ENCODE measurements around the gene DENND5B. TPM values are rescaled to one million over a fixed set of nuclear protein-coding genes. Genes with fewer than 3 reads are reported as not detected.
A peak's percentile ranks its signal among the peaks of the same experiment; 100 is the strongest.
"Not testable (repeated sequence)": the region's sequence is repeated elsewhere in the genome, so short reads cannot be mapped to it uniquely, and the experiment has no call there.

DENND5B gene
- total RNA-seq, 1 donor from 2014 or later: 22.9 TPM

- DNase-seq (ENCODE audit: low read depth): peak; percentile 94
These were observed 3.7 kb upstream of the DENND5B start for GRCh38 chr12:31594681-31595080.

DNA sequence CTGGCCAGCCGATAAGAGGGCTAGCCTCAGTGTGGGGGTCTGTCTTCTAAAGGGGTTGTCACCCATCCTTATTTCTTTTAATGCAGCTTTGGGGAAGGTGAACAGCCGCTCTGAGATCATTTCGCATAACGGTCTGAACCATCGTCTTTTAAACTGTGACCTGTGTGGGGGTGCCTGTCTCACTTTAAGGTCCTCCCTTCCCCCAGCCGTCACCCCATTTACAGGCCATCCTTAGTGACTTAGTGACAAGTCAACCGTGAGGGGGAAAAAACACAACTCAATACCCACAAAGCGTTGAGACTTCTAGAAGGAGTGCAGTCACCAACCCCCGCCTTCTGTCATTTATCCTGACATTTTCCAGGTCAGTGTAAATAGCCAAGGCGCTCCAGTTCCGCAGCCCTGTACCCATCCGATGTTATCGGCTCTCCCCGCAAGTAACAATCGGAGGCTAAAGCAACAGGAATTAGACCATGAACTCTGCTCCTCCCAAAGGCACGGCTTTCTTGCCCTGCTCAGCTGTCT, 505 bp upstream of the DENND5B start:
- peak; percentile 58 for DNase-seq (ENCODE audit: low read depth)

- DNase-seq (ENCODE audit: low read depth): peak; percentile 80
These were observed 863 bp downstream of the DENND5B start for GRCh38 chr12:31589904-31590641.

DNA sequence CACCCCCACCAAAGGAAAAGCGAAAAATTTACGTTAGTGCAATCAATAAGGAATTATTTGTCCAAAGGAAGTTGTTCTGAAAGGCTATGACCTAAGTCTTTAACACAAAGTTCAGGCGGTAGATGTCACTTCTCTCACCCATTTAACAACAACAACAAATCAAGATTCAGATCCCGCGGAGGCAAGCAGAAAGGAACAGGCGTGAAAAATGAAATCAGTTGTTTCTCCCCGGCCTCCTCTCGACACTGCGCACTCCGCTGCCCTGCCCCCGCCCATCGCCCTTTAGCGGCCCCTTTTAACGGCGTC, 1.4 kb downstream of the DENND5B start:
- no peak for DNase-seq (ENCODE audit: low read depth)

DNA sequence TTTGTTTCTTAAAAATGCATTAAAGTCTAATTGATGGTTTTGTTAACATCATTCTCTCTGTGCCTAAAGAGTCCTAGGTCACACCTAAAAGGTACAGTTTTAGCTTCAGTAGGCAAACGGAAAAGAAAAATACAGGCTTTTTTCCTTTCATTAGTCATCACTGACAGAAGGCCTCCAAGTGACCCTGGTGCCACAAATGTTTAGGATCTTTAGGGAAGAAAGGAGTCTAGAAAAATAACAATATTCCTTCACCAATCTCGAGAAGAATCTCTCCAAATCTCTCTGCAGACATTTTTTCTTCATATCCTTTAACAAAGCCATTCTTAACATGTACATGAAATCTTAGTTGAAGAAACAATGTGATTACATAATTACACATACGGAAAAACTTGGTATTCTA, 2.0 kb downstream of the DENND5B start:
- DNase-seq (ENCODE audit: low read depth): no peak

DNA sequence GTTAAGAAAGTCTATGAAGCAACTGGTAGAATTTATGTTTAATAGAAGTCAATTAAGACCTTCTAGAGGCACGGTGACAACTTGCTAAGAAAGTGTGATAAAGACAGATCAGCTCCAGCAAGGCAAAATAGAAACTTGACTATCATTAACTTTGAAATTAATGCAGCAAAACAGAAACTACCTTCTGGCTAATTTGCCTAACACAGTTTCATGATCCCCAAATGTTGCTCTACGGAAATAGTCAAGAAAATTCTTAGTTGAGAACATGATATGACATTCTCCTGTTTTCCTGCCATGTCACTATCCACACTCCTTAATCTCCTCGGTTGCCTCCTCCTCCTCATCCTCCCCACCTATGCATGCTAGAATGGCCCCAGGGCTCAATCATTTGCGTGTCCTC, 4.2 kb downstream of the DENND5B start:
- no peak for DNase-seq (ENCODE audit: low read depth)

DNA sequence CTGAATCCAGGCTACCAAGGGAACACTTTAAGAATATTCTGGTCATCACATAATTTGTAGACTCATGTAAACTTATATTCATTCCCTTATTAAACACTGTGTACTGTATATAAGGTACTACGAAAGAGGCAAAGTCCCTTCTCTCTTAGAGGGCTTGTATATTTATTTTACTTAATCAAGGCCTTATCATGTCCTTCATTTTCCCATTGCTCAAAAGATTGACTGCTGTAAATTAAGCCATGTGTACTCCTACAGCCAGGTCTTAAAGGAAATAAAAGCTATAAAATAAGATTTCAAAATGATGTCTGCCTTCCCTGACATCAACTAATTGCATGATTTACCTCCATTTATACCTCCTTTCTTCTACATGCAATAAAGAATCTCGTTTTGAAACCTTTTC, 5.0 kb downstream of the DENND5B start:
- no peak for DNase-seq (ENCODE audit: low read depth)

DNA sequence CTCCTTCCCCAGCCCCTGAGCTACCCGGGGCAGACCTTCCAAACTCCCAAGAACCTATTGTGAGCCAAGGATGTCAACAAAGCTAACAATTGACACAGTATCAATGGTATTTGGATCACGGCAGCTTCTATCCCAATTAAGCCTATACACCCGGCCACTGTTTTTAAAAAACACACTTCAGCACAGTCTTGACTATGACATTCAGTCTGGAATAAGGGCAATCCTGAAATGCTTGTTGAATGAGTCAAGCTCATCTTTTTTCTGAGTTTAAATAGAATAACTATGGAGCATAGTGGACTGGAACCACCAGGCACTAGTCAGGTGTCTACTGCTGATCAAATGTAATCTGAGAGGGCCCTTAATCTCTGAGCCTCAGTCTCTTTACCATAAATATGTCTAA, 5.7 kb downstream of the DENND5B start:
- peak; percentile 18 for DNase-seq (ENCODE audit: low read depth)

DNA sequence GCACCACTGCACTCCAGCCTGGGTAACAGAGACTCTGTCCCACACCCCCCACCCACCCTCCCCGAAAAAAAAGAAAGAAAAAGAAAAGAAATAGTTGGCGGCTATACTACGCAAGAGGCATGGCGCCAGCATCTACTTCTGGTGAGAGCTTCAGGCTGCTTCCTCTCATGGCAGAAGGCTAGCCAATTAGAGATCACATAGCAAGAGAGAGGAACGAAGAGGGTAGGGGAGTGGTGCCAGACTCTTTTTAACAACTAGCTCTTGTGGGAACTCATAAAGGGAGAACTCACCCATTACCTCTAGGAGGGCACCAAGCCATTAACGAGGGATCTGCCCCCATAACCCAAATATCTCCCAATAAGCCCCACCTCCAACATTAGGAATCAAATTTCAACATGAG, 6.2 kb downstream of the DENND5B start:
- DNase-seq (ENCODE audit: low read depth): no peak

- DNase-seq (ENCODE audit: low read depth): no peak
These were observed 7.1 kb downstream of the DENND5B start for GRCh38 chr12:31583878-31584277.

DNA sequence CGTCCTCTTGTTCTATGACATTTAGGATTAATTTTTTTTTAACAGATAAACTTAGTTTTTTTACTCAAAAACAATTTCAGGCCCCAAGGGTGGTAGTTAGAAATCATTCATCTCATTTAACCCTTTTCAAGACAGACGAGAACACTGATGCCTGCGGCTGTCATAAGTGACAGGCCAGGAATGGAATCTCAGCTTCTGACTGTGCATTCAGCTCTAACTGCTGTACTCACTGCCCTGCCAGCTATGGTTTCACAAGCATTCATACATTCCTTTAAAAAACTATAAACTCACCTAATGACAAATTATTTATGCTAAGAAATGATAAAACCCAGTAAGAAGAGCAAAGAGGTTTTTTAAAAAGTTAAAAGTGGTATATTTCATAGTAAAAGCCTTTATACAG, 8.8 kb downstream of the DENND5B start:
- DNase-seq (ENCODE audit: low read depth): no peak

GRCh38 chr12:31578632-31579031, 12.3 kb downstream of the DENND5B start:
- peak; percentile 84 for DNase-seq (ENCODE audit: low read depth)

DNA sequence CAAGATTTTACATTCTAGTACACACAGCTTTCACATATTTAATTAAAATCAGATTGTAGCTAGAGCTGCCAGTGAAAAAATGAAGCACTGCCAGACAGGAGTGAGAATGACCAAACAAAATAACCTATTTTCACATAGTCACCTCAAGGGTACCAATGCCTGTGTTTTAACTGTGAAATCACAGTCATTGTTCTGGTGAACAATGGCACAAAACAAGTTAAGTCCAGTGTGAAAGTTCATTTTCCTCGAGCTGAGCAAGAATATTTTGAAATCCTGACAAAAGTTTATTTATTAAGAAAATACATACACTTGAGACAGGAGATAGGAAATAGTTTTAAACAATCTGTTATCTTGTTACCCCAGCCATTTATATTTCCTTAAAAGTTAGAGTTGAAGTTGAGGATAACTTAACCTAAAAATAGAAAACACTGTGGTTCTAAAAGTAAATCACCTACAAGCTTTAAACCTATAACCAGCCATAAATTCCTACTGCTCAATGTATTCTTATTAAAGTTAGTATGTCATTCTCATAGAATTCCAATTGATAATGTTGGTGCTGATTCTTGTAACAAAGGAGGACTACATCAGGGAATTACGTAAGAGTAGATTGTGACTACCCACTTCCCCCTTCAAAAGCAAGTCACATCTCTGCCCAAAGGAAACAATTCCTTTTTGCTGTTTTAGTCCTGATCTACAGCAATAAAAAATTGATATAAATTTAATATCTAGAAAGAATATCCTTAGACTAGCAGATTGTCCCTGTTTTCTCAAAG, 15.9 kb downstream of the DENND5B start:
- no peak for DNase-seq (ENCODE audit: low read depth)

- DNase-seq (ENCODE audit: low read depth): not testable (repeated sequence)
These were observed 16.6 kb downstream of the DENND5B start for GRCh38 chr12:31574367-31574766.

DNA sequence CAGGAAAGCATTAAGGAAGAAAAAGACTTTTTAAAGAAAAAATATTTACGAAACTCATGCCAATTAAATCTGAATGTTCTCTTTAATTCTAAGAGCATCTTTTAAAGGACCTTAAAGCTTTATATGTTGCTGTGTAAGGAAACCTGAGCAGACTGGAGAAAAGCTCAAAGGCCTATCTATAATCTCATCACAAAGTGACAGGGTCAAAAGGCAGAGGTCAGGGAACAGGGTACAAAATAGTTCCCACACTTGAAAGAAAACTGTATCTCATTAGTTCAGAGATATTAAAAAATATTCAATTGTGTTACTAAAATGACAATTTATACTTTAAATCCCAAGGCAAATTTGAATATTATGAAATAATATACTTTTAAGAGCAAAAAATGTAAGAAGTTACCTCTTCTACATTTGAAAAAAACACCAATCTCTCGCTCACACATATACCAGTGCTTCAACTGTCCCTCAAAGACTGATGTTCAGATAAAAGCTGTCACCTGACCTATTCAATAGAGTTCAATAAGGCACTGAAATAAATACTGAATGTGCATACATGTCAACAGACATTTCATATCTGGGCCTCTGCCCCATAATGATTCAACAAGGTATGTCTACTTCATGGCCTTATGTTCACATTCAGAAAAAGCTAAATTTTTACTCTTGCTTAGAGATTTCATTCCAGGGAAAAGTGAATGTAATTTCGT, 17.9 kb downstream of the DENND5B start:
- no peak for DNase-seq (ENCODE audit: low read depth)

DNA sequence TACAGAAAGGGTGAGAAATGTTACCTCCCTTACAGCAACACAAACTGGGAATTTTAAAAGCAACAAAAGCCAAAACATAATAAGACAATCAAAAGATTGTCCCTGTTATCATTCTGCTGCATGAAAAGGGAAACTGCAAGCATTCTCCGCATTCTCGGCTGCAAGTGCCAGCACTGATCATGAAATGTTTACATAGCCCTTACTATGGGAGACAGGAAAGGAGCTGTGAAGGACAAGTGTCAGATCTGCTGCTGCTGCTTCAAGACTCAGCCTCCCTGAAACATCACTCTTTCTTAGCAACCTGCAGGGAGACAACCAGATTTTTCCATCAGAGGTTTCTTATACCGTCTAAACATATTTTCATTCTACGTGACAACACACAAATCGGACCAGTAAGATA, 20.1 kb downstream of the DENND5B start:
- DNase-seq (ENCODE audit: low read depth): no peak

DNA sequence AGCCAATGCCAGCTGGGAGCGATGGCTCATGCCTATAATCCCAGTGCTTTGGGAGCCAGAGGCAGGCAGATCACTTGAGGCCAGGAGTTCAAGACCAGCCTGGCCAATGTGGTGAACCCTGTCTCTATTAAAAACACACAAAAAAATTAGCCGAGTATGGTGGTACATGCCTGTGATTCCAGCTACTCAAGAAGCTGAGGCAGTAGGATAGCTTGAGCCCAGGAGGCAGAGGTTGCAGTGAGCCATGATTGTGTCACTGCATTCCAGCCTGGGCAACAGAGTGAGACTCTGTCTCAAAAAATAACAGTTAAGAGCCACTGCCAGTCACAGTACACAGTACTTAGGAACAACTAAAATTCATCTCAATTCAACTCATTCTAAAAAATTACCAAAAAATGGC, 21.4 kb downstream of the DENND5B start:
- peak; percentile 7 for DNase-seq (ENCODE audit: low read depth)

DNA sequence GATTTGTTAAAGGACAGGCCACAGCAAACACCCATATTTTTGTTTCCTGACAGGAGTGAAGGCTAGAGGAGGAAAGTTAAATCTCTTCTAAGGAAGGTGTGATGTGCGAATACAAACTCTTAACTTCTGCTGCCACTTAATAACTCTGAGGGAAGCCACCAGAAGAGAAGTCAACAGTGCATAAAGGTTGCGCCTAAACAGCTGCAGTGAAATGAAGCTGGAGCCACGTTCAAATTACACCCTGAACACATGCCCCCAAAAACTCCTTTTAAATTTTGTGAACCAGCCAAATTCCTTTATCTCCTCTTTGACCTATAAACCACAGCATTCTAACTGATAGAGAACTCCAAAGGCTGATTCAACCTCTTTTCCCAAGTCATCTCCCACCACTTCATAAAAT, 22.4 kb downstream of the DENND5B start:
- no peak for DNase-seq (ENCODE audit: low read depth)

GRCh38 chr12:31567029-31567428, 23.9 kb downstream of the DENND5B start:
- DNase-seq (ENCODE audit: low read depth): no peak

GRCh38 chr12:31566547-31566946, 24.4 kb downstream of the DENND5B start:
- no peak for DNase-seq (ENCODE audit: low read depth)

DNA sequence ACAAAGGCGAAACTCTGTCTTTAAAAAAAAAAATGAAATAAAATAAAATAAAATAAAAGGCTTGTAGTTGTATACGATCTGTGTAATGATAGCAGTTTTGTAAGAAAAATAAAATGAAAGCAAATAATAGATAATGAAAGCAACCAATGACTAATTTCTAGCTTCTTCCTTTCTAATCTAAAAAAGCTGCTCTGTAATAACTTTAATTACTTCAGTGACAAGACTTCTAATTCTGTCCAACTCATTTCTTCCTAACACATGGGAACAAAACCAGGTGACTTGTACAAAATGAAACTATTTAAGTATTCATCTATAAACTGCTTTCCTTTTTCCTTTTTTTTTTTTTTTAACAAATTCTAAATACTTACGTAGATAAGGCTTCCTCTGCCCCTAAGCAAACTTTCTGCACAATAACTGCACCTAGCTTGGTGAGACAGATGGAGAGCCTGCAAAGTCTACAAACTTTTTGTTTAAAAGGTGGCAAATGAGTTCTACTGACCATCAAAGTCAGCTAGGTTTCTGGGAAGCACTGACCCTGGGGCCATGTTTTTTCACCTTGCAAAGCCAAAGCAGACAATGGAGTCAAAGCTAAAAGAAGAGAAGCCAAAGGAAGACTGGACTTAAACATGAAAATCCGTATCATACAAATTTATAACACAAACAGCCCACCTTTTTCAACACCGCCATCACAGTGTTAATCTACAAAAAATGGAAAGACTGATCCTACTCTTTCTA, 28.2 kb downstream of the DENND5B start:
- no peak for DNase-seq (ENCODE audit: low read depth)
